ENCODE results near the gene SDCCAG8. TPM values are rescaled to one million over a fixed set of nuclear protein-coding genes. Genes with fewer than 3 reads are reported as not detected.
A peak's percentile ranks its signal among the peaks of the same experiment; 100 is the strongest.

The SDCCAG8 gene
- total and polyA plus RNA-seq, 2 of the 8 experiments (the other 6 are each of a cell fraction or from before 2014, with no cell fraction given) = 15.6 to 21.0 TPM

DNA sequence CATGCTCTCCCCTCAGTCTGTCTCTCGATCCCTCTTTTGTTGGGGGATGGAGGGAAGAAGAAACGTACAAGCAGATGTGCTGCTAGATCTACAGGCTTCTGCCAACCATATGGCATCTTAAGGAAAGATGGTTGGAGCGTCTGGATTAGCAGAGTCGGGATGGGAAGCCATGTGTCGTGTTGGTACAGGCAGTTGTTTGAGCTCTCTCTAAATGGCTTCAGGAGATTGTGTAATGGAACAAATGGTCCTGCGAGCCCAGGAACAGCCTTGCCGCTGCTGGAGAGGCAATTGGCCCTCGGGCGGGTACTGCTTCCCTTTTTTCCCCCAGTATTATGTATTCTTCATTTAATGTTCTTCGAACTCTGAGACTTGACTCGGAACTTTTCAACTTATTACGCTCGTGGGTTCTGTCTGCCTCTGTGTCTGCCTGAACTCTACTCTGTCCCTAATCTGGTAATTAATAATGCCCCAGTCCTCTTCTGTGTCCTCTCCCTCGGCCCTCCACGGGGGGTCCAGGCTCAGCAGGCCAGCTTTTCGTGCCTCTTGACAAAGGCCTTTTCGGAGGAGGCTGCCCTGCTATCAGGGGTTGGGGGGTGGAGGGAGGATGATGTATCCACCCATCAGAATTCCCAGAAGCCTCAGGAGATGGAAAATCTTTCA is 215.3 kb downstream of the SDCCAG8 start:
- H3K4me2 ChIP-seq (ENCODE audit: insufficient read depth in 1 of 2, low read depth in 2 of 2, low read length in 2 of 2) = peak overlapping the region in 1 of 2 experiments; percentile 13; a peak in 1 of 4 replicates
- H3K9me3 ChIP-seq (ENCODE audit: insufficient read depth in 2 of 2, low read depth in 1 of 2, low read length in 1 of 2) = no peaks in the 10 kb centered on the region
- no peak overlapping the region for H3K14ac ChIP-seq (ENCODE audit: insufficient read length)
- H3K4me3 ChIP-seq (ENCODE audit: extremely low read depth in 1 of 4, insufficient read depth in 2 of 4, low read depth in 3 of 4, low read length in 4 of 4) = no peak overlapping the region; a peak in 1 of 8 replicates
- ChIA-PET CTCF (ENCODE audit: partially characterized antibody) (interaction anchor here (0.9 to 1.0 kb wide), 2 partner anchors 14 to 51 kb away, joined by 3 read pairs; no protein-coding TSS in a partner anchor), POLR2A (ENCODE audit: partially characterized antibody) (no interaction called here)
- no peaks in the 10 kb centered on the region for H3K79me2 ChIP-seq (ENCODE audit: control insufficient read depth in 1 of 2, insufficient read depth in 2 of 2, low read length in 2 of 2)
- no peak overlapping the region; the same call in 1 of the 2 replicates for H2BK12ac ChIP-seq (ENCODE audit: low read depth, low read length)
- DNase-seq (ENCODE audit: low read depth in 1 of 2, low spot score in 2 of 2) (no peak), FAIRE-seq (no peak)
- no peak overlapping the region for H3K4ac ChIP-seq (replicated peaks; ENCODE audit: insufficient read length, low read depth, low read length)
- H3K36me3 ChIP-seq (ENCODE audit: control insufficient read depth in 2 of 4, insufficient read depth in 4 of 4, low read length in 3 of 4) = no peaks in the 10 kb centered on the region
- no peak overlapping the region for H4K5ac ChIP-seq (ENCODE audit: insufficient read length, low read depth, low read length)
- H3K79me1 ChIP-seq (ENCODE audit: low read depth, low read length) = no peaks in the 10 kb centered on the region
- H3K27me3 ChIP-seq (replicated peaks in 1 of 4; ENCODE audit: control insufficient read depth in 3 of 4, extremely low read depth in 1 of 4, insufficient read depth in 3 of 4, low read length in 3 of 4) = no peaks in the 10 kb centered on the region; a peak in 1 of 7 replicates
- H2AK5ac ChIP-seq (ENCODE audit: low read depth, low read length) = no peak overlapping the region
- H2BK5ac ChIP-seq (ENCODE audit: low read depth, low read length) = no peak overlapping the region
- H4K20me1 ChIP-seq (replicated peaks in 1 of 2; ENCODE audit: control insufficient read depth in 1 of 2, insufficient read depth in 2 of 2, low read length in 2 of 2) = no peaks in the 10 kb centered on the region
- H3K9ac ChIP-seq (replicated peaks in 1 of 4; ENCODE audit: extremely low read depth in 1 of 4, low read depth in 3 of 4, low read length in 3 of 4) = no peak overlapping the region
- no peak overlapping the region for H3K27ac ChIP-seq (ENCODE audit: low read depth, low read length)
- peak overlapping the region; percentile 29 for H4K91ac ChIP-seq (replicated peaks; ENCODE audit: insufficient read length, low read length)
- peaks cover 15 to 40% (median 28%) of the 10 kb centered on the region in 4 experiments for H3K4me1 ChIP-seq (replicated peaks in 1 of 4; ENCODE audit: control insufficient read depth in 3 of 4, insufficient read depth in 4 of 4, low read length in 3 of 4)
- H2AFZ ChIP-seq (ENCODE audit: low read length) = 0 out of 2 replicates have a peak overlapping the region, but pooled peaks have one; percentile 35
- no peak overlapping the region for H2BK20ac ChIP-seq (ENCODE audit: low read length)
- H3K18ac ChIP-seq (ENCODE audit: extremely low read depth, low read length) = peak overlapping the region; percentile 6; the same call in 1 of the 2 replicates
- H4K8ac ChIP-seq (ENCODE audit: extremely low read depth, insufficient read depth, low read length) = no peak overlapping the region
- no peaks in the 10 kb centered on the region; the same call in 1 of the 2 replicates for H3K23me2 ChIP-seq (ENCODE audit: low read depth, low read length)
- H3K56ac ChIP-seq (replicated peaks; ENCODE audit: insufficient read length, low read depth, low read length) = no peak overlapping the region
- WGBS, 2 experiments (ENCODE audit: extremely low coverage in 1 of 2, insufficient coverage in 1 of 2, insufficient read length in 1 of 2, insufficient replicate concordance in 2 of 2, low coverage in 1 of 2, low lambda C conversion rate in 2 of 2, missing lambda C conversion rate in 1 of 2) = 69% methylated on average over 17 of the region's 17 CpGs; no CpG with 5 or more reads in 1 of the 2 experiments
- no peak overlapping the region for H2BK15ac ChIP-seq (ENCODE audit: low read length)
- H3K23ac ChIP-seq (ENCODE audit: insufficient read length) = no peak overlapping the region
- peak overlapping the region; percentile 60 for H2BK120ac ChIP-seq (replicated peaks; ENCODE audit: low read depth, low read length)
- TF ChIP-seq RAD21 (IDR thresholded peaks at IDR 0.05 in 1 of 2, conservative IDR thresholded peaks at IDR 0.05 in 1 of 2; ENCODE audit: low read depth in 2 of 2, low read length in 2 of 2) (no peak), JUN (IDR thresholded peaks at IDR 0.05; ENCODE audit: low read depth, low read length) (no peak), POU5F1 (IDR thresholded peaks at IDR 0.05; ENCODE audit: low read depth, low read length) (no peak), POLR2AphosphoS5 (IDR thresholded peaks at IDR 0.05; ENCODE audit: low read depth, low read length) (no peak), SIRT6 (IDR thresholded peaks at IDR 0.05; ENCODE audit: low read length) (no peak), SUZ12 (IDR thresholded peaks at IDR 0.05; ENCODE audit: low read length) (no peak), BACH1 (IDR thresholded peaks at IDR 0.05; ENCODE audit: low read length) (no peak), FOSL1 (IDR thresholded peaks at IDR 0.05; ENCODE audit: insufficient read depth, low read depth, low read length) (no peak), RXRA (IDR thresholded peaks at IDR 0.05; ENCODE audit: insufficient read depth, low read depth, low read length) (no peak), RBBP5 (IDR thresholded peaks at IDR 0.05; ENCODE audit: borderline replicate concordance, low read depth, low read length) (no peak), ZNF274 (IDR thresholded peaks at IDR 0.05; ENCODE audit: borderline replicate concordance, extremely low read depth, low read length) (no peak), BRCA1 (IDR thresholded peaks at IDR 0.05; ENCODE audit: low read depth, low read length) (no peak), PHF8 (conservative IDR thresholded peaks at IDR 0.05; ENCODE audit: low read depth, low read length) (no peak)

Measured in H1 (cell line).